Heart left ventricle (tissue), 16 donors: ENCODE data around the gene RPS6KA5. TPM values are rescaled to one million over a fixed set of nuclear protein-coding genes. Genes with fewer than 3 reads are reported as not detected.
A peak's percentile ranks its signal among the peaks of the same experiment; 100 is the strongest.
"Not testable (repeated sequence)": the region's sequence is repeated elsewhere in the genome, so short reads cannot be mapped to it uniquely, and the experiment has no call there.

Experiments used
- ATAC-seq, 4 donors: fragments of 200-7000 bp; cut with Tn5 transposase; one replicate each; pipeline ENCODE4 v1.9.1; 2020 to 2022; ENCODE audit warnings: moderate library complexity in 4 of 4, mild to moderate bottlenecking in 3 of 4, moderate number of reproducible peaks in 1 of 4
- DNase-seq, 5 donors: peaks; one replicate each; pipeline ENCODE4 v3.0.0-alpha.2; 2020
- H3K27ac ChIP-seq, 12 donors: fragments of 200-600 bp; sonication (generic) in 4 of 12; one replicate each; pipeline versions ENCODE4 v1.5.0 to v1.8.0; 2016 to 2022; ENCODE audit warnings: mild to moderate bottlenecking in 2 of 12
- H3K27me3 ChIP-seq, 9 donors: fragments of 200-600 bp; sonication (generic) in 2 of 9; one replicate each; pipeline versions ENCODE4 v1.5.1 to v1.8.0; 2016 to 2022; ENCODE audit warnings: mild to moderate bottlenecking in 3 of 9
- H3K36me3 ChIP-seq, 9 donors: fragments of 200-600 bp; sonication (generic) in 2 of 9; one replicate each; pipeline versions ENCODE4 v1.5.0 to v1.8.0; 2018 to 2022; ENCODE audit warnings: mild to moderate bottlenecking in 2 of 9
- H3K4me1 ChIP-seq, 12 donors: fragments of 200-600 bp; sonication (generic) in 4 of 12; one replicate each; pipeline versions ENCODE4 v1.5.0 to v1.8.0; 2016 to 2022; ENCODE audit warnings: mild to moderate bottlenecking in 3 of 12
- H3K4me3 ChIP-seq, 12 donors: fragments of 200-600 bp; sonication (generic) in 4 of 12; one replicate each; pipeline versions ENCODE4 v1.5.0 to v1.8.0; 2017 to 2022; ENCODE audit warnings: mild to moderate bottlenecking in 9 of 12, moderate library complexity in 4 of 12
- H3K9me3 ChIP-seq, 12 donors: fragments of 200-600 bp; sonication (generic) in 4 of 12; one replicate each; pipeline versions ENCODE4 v1.5.0 to v1.8.0; 2016 to 2022; ENCODE audit warnings: mild to moderate bottlenecking in 1 of 12
- CTCF ChIP-seq, 12 donors: fragments of 200-600 bp; sonication (generic) in 4 of 12; IDR thresholded peaks; one replicate each; pipeline versions ENCODE4 v1.5.0 to v1.8.0; 2018 to 2022; ENCODE audit warnings: antibody characterized with exemption in 12 of 12, mild to moderate bottlenecking in 5 of 12
- POLR2A ChIP-seq, 2 donors: fragments of 450-650 bp; IDR thresholded peaks; one replicate each; pipeline ENCODE4 v1.6.1; 2017; ENCODE audit warnings: antibody characterized with exemption in 2 of 2, mild to moderate bottlenecking in 2 of 2, moderate library complexity in 2 of 2
- WGBS, 4 donors: extraction: QIAGEN DNeasy Blood & Tissue Kit in 2 of 4; methylation state at CpG; one replicate each; pipeline versions ENCODE4 v1.1.5 to v1.1.7; 2013 to 2018; 5-methylcytosine and 5-hydroxymethylcytosine counted together
- intact Hi-C, 10 donors: fragments of 100-400 bp; cut with DNase I; formaldehyde crosslinking; loops; one replicate each; pipeline versions ENCODE4 v1.11.1 to v1.14.2; 2022
- polyA plus RNA-seq, 2 donors: library from polyadenylated mRNA; stranded (reverse); fragments of 200-250 nt; gene quantifications; one replicate each; pipeline ENCODE4 v1.2.3, GENCODE V29; 2013
- total RNA-seq, 9 donors: library from RNA; depleted of rRNA in 2 of 9; stranded (reverse); fragments of >200 nt in 2 of 9; fragmentation: NEBNext Ultra II Directional in 3 of 9; extraction: Animal tissue kit (Norgen Biotek cat#: 25700) in 3 of 9; gene quantifications; one replicate each; pipeline versions ENCODE4 v1.1.0 to v1.2.4, GENCODE V29; 2016 to 2023
- donor health status: ischemic (EF 13 %, LVEDD 7.1; RV severe dilation, severe dysfunction).
- donor health status: healthy with polysubstance abuse.
- donor health status: DM: no; HTN: yes; CAD: no.
- donor health status: DM: no; HTN: no; CAD: no.
- donor health status: ischemic (EF 25% LVEDD 6.9; RV normal size, moderate dysfunction).
- donor health status: ischemic (EF 25% LVEDD 5.7; RV mildly dilated, moderate dysfunction).
- donor health status: healthy.
- donor health status: DM: yes; HTN: yes; CAD: no.
- donor health status: ischemic (EF 35%, LVEDD 5.7; RV mildly dilated, moderate dysfunction).
- donor health status: nonischemic (EF 11% LVEDD 7.7; RV severe dilation, severe dysfunction).
- donor health status: DM: yes; HTN: yes; CAD: no.
- donor health status: PGD.
- donor health status: ischemic (EF 29% LVEDD 5.4; RV normal size, mild dysfunction).
- donor health status: nonischemic (EF 23%, LVEDD 6.1; RV moderate dilation, normal function).

Gene RPS6KA5
- total and polyA plus RNA-seq, 11 donors = 0.72 to 13.3 (median 8.5) TPM

- no peak for ATAC-seq
- no peaks in the 10 kb centered on the region for H3K9me3 ChIP-seq
- no peaks in the 10 kb centered on the region for H3K27me3 ChIP-seq
- H3K4me1 ChIP-seq = peaks cover 0 to 12% (median 2%) of the 10 kb centered on the region in 12 donors
- peak in 1 of 5 donors; percentile 4 for DNase-seq
- H3K27ac ChIP-seq = no peak overlapping the region
- H3K4me3 ChIP-seq = no peak overlapping the region
- 57 to 90% (median 74%) methylated on average over 3 of the region's 3 CpGs for WGBS, 4 donors
- no peak for TF ChIP-seq POLR2A (IDR thresholded peaks at IDR 0.05)
- TF ChIP-seq CTCF (IDR thresholded peaks at IDR 0.05) = no peak
- H3K36me3 ChIP-seq = no peaks in the 10 kb centered on the region
- intact Hi-C loops = no loop called here
Measured at GRCh38 chr14:90844321-90844720, 216.1 kb downstream of the RPS6KA5 start.

GRCh38 chr14:90842726-90843125, 217.7 kb downstream of the RPS6KA5 start:
- Histone ChIP-seq H3K27ac (peak overlapping the region in 2 of 12 donors; percentile 3 to 9), H3K9me3 (no peaks in the 10 kb centered on the region), H3K27me3 (no peaks in the 10 kb centered on the region), H3K36me3 (no peaks in the 10 kb centered on the region), H3K4me1 (peaks cover 0 to 24% (median 5%) of the 10 kb centered on the region in 12 donors), H3K4me3 (no peak overlapping the region)
- no peak for TF ChIP-seq CTCF (IDR thresholded peaks at IDR 0.05)
- TF ChIP-seq POLR2A (IDR thresholded peaks at IDR 0.05) = no peak
- intact Hi-C loops = no loop called here
- DNase-seq (peak in 1 of 5 donors; percentile 16), ATAC-seq (peak in 2 of 4 donors; percentile 4 to 39)
- 50 to 66% (median 55%) methylated on average over 6 of the region's 6 CpGs for WGBS, 4 donors

GRCh38 chr14:90840667-90841066, 219.8 kb downstream of the RPS6KA5 start:
- H3K27me3 ChIP-seq, intact Hi-C loops, H3K4me3 ChIP-seq, H3K9me3 ChIP-seq, ATAC-seq, H3K36me3 ChIP-seq: not testable (repeated sequence)
- WGBS, 4 donors = 94 to 99% (median 97%) methylated on average over 4 of the region's 4 CpGs
- DNase-seq = peak in 1 of 5 donors; percentile 4
- Histone ChIP-seq H3K4me1 (peaks cover 0 to 27% (median 5%) of the 10 kb centered on the region in 12 donors), H3K27ac (peak overlapping the region in 7 of 12 donors; percentile 10 to 89 (median 69))

- no peak for ATAC-seq
- no peaks in the 10 kb centered on the region for H3K36me3 ChIP-seq
- no peaks in the 10 kb centered on the region for H3K9me3 ChIP-seq
- 86 to 94% (median 92%) methylated on average over 3 of the region's 3 CpGs for WGBS, 4 donors
- peaks cover 0 to 27% (median 5%) of the 10 kb centered on the region in 12 donors for H3K4me1 ChIP-seq
- TF ChIP-seq CTCF (IDR thresholded peaks at IDR 0.05) = no peak
- TF ChIP-seq POLR2A (IDR thresholded peaks at IDR 0.05) = no peak
- H3K4me3 ChIP-seq = no peak overlapping the region
- peak overlapping the region; percentile 48 to 95 (median 80) for H3K27ac ChIP-seq
- DNase-seq = peak in 1 of 5 donors; percentile 11
- no peaks in the 10 kb centered on the region for H3K27me3 ChIP-seq
- intact Hi-C loops = no loop called here
Measured at GRCh38 chr14:90839889-90840266, 220.6 kb downstream of the RPS6KA5 start.
